Activated CD8-positive, alpha-beta T cell treated with anti-CD3 and anti-CD28 coated beads for 36 hours (primary cell): ENCODE measurements around the gene SNX20. TPM values are rescaled to one million over a fixed set of nuclear protein-coding genes. Genes with fewer than 3 reads are reported as not detected.

Experiments used
- ATAC-seq: fragments of 200-7000 bp; cut with Tn5 transposase; one replicate; pipeline ENCODE4 v1.10.0; 2021; ENCODE audit warnings: mild to moderate bottlenecking, moderate library complexity
- CTCF ChIA-PET: fragments of 350-600 bp; sonication (Branson Sonifier 250); formaldehyde crosslinking; loops from one replicate; lab custom pipeline; 2021; ENCODE audit warnings: antibody characterized with exemption; lab: Charles Lee
- POLR2A ChIA-PET: fragments of 350-600 bp; sonication (Branson Sonifier 250); formaldehyde crosslinking; loops from one replicate; lab custom pipeline; 2021; ENCODE audit warnings: antibody characterized with exemption; lab: Charles Lee
- DNase-seq: peaks from one replicate; pipeline ENCODE4 v3.0.0-alpha.2; 2020
- H3K27ac Mint-ChIP-seq: one replicate; pipeline ENCODE4 v1.8.0; 2021; ENCODE audit warnings: mild to moderate bottlenecking, mixed read lengths
- H3K27me3 Mint-ChIP-seq: one replicate; pipeline ENCODE4 v1.8.0; 2021; ENCODE audit warnings: mixed read lengths
- H3K36me3 Mint-ChIP-seq: one replicate; pipeline ENCODE4 v1.8.0; 2021; ENCODE audit warnings: low read depth, mixed read lengths
- H3K4me1 Mint-ChIP-seq: one replicate; pipeline ENCODE4 v1.8.0; 2021; ENCODE audit warnings: low read depth, mixed read lengths
- H3K4me3 Mint-ChIP-seq: one replicate; pipeline ENCODE4 v1.8.0; 2021; ENCODE audit warnings: mild to moderate bottlenecking, moderate library complexity, mixed read lengths
- H3K9me3 Mint-ChIP-seq: one replicate; pipeline ENCODE4 v1.8.0; 2021; ENCODE audit warnings: mixed read lengths
- intact Hi-C: fragments of 100-400 bp; cut with micrococcal nuclease; formaldehyde crosslinking; loops from one replicate; pipeline ENCODE4 v1.10.0; 2022
- total RNA-seq, 2 experiments: library from RNA; stranded (reverse); gene quantifications; one replicate each; pipeline ENCODE4 v1.2.3, GENCODE V29; 2021
- TF ChIP-seq, protein P1 (sequence below): fragments of 200-600 bp; IDR thresholded peaks from one replicate; pipeline ENCODE4 v1.8.0; 2022; ENCODE audit warnings: antibody characterized with exemption, mild to moderate bottlenecking

The SNX20 gene
- total RNA-seq, 2 experiments from 2014 or later: 24.6 to 25.0 TPM

DNA sequence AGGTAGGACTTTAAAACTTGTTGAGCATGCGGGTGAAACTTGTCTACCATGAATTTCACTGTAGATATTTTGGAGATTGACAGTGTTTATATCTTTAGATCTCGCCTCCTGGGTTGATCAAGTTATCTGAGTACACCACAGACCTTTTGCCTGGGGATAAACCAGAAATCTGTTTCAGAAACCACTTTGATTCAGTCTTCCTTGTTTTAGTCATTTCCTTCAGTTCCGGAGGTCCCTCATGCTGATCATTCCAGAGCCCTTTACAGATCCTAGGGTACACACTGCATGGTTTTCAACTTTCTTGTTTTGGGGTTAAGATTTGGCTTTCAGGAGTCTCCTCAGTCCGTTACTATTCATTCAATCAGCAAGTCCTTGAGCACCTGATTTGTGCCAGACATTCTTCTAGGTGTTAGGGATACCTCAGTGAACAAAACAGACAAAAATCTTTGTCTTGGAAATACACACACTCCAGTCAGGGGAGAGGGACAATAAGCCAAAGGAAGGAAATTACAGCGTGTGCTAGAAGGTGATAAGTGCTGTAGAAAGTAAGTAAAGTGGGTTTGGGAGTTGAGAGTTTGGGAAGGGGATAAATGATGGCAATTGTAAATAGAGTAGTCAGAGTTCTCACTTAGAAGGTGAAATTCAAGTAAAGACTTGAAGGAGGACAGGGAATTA is 24.5 kb upstream of the SNX20 start:
- H3K4me3 Mint-ChIP-seq: no peak overlapping the region
- peaks cover 15% of the 10 kb centered on the region for H3K36me3 Mint-ChIP-seq
- H3K27me3 Mint-ChIP-seq: no peaks in the 10 kb centered on the region
- TF ChIP-seq, protein P1, sequence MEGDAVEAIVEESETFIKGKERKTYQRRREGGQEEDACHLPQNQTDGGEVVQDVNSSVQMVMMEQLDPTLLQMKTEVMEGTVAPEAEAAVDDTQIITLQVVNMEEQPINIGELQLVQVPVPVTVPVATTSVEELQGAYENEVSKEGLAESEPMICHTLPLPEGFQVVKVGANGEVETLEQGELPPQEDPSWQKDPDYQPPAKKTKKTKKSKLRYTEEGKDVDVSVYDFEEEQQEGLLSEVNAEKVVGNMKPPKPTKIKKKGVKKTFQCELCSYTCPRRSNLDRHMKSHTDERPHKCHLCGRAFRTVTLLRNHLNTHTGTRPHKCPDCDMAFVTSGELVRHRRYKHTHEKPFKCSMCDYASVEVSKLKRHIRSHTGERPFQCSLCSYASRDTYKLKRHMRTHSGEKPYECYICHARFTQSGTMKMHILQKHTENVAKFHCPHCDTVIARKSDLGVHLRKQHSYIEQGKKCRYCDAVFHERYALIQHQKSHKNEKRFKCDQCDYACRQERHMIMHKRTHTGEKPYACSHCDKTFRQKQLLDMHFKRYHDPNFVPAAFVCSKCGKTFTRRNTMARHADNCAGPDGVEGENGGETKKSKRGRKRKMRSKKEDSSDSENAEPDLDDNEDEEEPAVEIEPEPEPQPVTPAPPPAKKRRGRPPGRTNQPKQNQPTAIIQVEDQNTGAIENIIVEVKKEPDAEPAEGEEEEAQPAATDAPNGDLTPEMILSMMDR: no peak
- CTCF ChIA-PET: no interaction called here
- DNase-seq: no peak
- H3K27ac Mint-ChIP-seq: no peak overlapping the region
- no peak for ATAC-seq
- POLR2A ChIA-PET: interaction anchor here (0.6 kb wide), 1 partner anchor 31 kb away, joined by 3 read pairs; no protein-coding TSS in a partner anchor
- intact Hi-C loops: no loop called here
- peaks cover 20% of the 10 kb centered on the region for H3K9me3 Mint-ChIP-seq
- peaks cover 35% of the 10 kb centered on the region for H3K4me1 Mint-ChIP-seq

DNA sequence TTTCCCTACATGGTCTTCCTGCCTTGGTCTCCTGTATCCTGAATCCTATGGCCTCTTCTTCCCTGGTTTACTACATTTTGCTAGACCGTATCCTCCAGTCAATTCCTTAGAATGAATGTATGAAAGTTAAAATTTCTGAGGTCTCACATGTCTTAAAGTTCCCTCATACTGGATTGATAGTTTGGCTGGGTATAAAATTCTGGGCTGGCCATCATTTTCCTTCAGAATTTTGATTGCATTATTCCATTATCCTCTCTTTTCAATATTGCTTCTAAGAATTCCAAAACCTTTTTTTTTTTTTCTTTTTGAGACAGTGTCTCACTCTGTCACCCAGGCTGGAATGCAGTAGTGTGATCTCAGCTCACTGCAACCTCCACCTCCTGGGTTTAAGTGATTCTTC is 23.1 kb upstream of the SNX20 start:
- TF ChIP-seq, protein P1: no peak
- ATAC-seq (no peak), DNase-seq (no peak)
- intact Hi-C loops: no loop called here
- Mint-ChIP-seq H3K9me3 (peaks cover 20% of the 10 kb centered on the region), H3K27me3 (no peaks in the 10 kb centered on the region), H3K4me1 (peaks cover 38% of the 10 kb centered on the region), H3K4me3 (no peak overlapping the region), H3K27ac (no peak overlapping the region), H3K36me3 (peaks cover 15% of the 10 kb centered on the region)
- CTCF ChIA-PET: no interaction called here
- POLR2A ChIA-PET: no interaction called here

DNA sequence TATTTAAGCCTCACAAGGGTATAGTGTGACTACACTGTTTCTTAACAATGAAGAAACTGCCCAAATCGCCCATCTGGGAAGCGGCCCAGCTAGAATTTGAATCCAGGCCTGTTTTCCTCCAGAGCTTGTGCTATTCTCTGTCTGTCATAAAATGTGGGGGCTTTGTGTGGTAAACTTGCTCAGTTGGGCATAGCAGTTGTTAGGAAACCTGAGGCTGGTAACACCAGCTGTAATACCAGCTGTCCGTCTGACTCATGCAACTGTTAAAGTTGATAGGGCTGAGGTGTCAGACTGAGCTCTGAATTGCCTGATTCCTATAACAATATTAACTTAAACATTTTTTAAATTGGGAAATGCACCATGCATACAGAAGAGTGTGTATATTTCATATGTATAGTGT is 21.6 kb upstream of the SNX20 start:
- POLR2A ChIA-PET: interaction anchor here (1.3 to 1.4 kb wide), 2 partner anchors 9 to 34 kb away, joined by 3 to 4 read pairs; no protein-coding TSS in a partner anchor
- peaks cover 15% of the 10 kb centered on the region for H3K36me3 Mint-ChIP-seq

DNA sequence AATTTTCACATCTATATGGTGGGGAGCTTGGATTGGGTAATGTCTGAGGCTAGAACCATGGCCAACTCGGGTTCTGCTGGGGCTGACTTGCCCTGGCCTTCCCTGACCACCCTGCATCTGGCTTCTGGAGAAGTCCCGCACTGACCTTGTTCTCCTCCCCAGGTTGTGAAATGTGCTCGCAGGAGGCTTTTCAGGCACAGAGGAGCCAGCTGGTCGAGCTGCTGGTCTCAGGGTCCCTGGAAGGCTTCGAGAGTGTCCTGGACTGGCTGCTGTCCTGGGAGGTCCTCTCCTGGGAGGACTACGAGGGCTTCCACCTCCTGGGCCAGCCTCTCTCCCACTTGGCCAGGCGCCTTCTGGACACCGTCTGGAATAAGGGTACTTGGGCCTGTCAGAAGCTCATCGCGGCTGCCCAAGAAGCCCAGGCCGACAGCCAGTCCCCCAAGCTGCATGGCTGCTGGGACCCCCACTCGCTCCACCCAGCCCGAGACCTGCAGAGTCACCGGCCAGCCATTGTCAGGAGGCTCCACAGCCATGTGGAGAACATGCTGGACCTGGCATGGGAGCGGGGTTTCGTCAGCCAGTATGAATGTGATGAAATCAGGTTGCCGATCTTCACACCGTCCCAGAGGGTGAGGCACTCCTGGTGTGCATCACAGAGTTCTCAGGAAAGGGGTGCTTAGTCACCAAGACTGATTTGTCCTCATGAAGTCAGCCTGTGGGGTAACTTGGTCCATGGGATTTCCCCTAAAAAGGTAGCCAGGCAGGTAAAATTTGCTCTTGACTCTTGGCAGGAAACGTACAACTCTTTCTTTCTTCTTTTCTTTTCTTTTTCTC is 18.4 kb upstream of the SNX20 start:
- Mint-ChIP-seq H3K4me1 (peaks cover 51% of the 10 kb centered on the region), H3K27me3 (peaks cover 7% of the 10 kb centered on the region), H3K27ac (peak overlapping the region; percentile 66), H3K9me3 (peaks cover 8% of the 10 kb centered on the region), H3K4me3 (peak overlapping the region; percentile 23), H3K36me3 (peaks cover 6% of the 10 kb centered on the region)
- DNase-seq (peak; percentile 63), ATAC-seq (peak; percentile 73)
- ChIA-PET POLR2A (interaction anchor here (0.5 to 1.5 kb wide), 6 partner anchors 9 to 42 kb away, joined by 3 to 4 read pairs (median 4); partner anchors contain the start of genes CYLD and SNX20), CTCF (interaction anchor here (1.2 to 2.8 kb wide), 5 partner anchors 9 to 107 kb away, joined by 3 to 11 read pairs (median 11); no protein-coding TSS in a partner anchor)
- TF ChIP-seq, protein P1: no peak
- intact Hi-C loops: loop anchor here (5.0 kb wide), 1 partner anchor 43 kb away; the partner anchor contains the start of gene CYLD

More for the DNA sequence above, 21.6 kb upstream of the SNX20 start:
- H3K4me1 Mint-ChIP-seq: peaks cover 38% of the 10 kb centered on the region
- intact Hi-C loops: no loop called here
- TF ChIP-seq, protein P1: no peak
- DNase-seq (no peak), ATAC-seq (no peak)
- peaks cover 20% of the 10 kb centered on the region for H3K9me3 Mint-ChIP-seq
- H3K4me3 Mint-ChIP-seq: no peak overlapping the region
- CTCF ChIA-PET: interaction anchor here (1.3 to 2.7 kb wide), 3 partner anchors 26 to 35 kb away, joined by 4 to 11 read pairs (median 4); no protein-coding TSS in a partner anchor
- H3K27ac Mint-ChIP-seq: no peak overlapping the region
- H3K27me3 Mint-ChIP-seq: no peaks in the 10 kb centered on the region
